SHP77 treated with DMSO at 0.1 percent for 48 hours (cell line): ENCODE results near the gene CADPS2.
"Not testable (repeated sequence)": the region's sequence is repeated elsewhere in the genome, so short reads cannot be mapped to it uniquely, and the experiment has no call there.

ENCODE experiments used
- DNase-seq: peaks from one replicate; lab custom pipeline; 2025; lab: John Stamatoyannopoulos, UW

CADPS2 gene

DNA sequence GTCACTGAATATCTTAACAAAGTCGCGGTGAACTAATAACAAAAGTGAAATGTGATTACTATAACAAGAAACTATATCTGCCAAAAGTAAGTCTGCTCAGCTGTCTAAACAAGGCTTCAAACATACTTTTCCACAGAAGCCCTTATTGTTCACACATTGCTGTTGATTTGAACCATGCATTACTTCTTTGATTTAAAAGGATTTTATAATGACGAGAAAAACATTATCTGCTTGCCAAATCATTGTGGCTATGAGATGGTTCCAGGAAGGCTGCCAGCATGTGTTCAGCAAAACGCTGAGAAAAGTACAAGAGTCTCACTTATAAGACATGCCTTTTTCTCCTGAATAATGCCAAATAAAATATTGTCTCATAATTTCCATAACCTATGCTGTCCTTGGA lies 211.8 kb downstream of the CADPS2 start:
- DNase-seq, result no peak

DNA sequence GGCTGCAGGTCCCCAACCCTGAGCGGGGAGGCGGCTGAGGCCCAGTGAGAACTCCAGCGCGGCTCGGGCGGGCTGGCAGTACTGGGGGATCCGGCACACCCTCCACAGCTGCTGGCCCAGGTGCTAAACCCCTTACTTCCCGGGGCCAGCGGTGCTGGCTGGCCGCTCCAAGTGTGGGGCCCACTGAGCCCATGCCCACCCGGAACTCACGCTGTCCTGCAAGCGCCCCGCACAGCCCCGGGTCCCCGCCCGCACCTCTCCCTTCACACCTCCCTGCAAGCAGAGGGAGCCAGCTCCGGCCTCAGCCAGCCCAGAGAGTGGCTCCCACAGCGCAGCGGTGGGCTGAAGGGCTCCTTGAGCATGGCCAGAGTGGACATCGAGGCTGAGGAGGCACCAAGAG lies 212.3 kb downstream of the CADPS2 start:
- DNase-seq, result no peak

DNA sequence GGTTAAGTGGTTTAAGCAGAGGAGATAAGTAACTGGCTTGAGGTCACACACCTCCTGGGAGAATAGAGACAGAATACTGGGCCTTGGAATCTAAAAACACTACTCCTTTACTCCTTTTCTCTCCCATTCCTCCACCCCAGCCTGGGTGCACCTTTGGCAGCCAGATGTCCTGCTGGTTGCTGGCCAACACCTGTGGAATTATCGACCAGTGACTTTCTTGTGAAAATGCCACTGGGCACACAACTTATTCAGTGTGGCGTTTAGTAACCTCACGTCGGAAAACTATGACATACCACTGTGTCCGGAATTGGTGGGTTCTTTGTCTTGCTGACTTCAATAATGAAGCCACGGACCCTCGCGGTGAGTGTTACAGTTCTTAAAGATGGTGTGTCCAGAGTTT lies 213.7 kb downstream of the CADPS2 start:
- DNase-seq, result no peak

DNA sequence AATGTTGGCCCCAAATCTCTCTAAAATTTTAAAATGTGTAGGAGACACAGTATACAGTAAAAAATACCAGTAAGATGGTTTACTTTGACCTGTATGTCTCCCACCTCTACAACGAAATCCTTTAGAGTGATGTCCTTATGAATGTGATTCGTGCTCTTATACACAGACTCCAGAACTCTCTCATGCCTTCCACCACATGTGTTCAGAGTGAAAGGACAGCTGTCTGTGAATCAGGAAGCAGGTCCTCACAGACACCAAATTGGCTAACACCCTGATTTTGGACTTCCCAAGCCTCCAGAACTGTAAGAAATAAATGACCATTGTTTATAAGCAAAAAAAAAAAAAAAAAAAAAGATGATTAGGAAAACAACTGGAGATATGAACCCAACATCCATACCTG lies 222.5 kb downstream of the CADPS2 start:
- no peak for DNase-seq

DNA sequence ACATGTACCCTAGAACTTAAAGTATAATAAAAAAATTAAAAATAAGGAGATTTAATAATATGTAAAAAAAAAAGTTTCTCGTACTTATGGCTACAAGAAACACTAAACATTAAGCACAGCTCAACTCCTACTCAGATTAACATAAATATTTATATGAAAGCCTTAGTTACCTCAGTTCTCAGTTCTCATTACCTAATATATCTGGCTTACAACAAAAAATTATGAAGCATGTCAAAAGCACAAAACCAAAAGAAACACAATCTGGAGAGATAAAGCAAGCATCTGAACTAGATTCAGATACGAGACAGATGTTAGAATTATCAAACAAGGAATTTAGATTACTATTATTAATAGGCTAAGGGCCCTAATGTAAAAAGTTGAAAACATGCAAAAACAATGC lies 227.4 kb downstream of the CADPS2 start:
- no peak for DNase-seq

DNA sequence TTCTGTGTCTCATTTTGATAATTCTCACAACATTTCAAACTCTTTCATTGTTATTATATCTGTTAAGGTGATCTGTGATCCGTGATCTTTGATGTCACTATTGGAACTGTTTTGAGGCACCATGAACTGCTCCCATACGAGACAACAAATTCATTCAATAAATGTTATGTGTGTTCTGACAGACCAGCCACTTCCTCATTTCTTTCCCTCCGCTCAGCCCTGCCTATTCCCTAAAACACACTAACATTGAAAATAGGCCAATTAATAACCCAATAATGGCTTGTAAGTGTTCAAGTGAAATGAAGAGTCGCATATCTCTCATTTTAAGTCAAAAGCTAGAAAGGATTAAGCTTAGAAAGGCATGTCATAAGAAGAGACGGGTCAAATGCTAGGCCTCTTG lies 232.6 kb downstream of the CADPS2 start:
- DNase-seq, result no peak

DNA sequence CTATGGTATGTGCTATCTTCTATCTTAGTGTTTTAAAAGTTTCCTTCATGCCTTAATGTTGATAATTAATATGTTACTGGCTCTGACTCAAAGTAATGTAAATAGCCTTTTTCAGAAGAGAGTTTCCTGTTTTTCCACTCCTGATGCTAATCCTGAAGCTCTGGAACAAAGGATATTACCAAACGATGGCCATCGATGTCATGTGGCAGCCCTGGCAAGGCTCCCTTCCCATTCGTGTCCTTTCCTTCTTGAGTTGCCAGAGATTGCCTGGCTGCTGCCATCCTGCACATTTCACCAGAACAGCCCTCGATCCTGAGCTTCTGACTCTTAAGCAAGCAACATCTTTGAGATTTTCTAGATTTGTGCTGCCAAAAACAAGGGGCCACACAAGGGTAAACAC lies 233.4 kb downstream of the CADPS2 start:
- DNase-seq, result no peak

DNA sequence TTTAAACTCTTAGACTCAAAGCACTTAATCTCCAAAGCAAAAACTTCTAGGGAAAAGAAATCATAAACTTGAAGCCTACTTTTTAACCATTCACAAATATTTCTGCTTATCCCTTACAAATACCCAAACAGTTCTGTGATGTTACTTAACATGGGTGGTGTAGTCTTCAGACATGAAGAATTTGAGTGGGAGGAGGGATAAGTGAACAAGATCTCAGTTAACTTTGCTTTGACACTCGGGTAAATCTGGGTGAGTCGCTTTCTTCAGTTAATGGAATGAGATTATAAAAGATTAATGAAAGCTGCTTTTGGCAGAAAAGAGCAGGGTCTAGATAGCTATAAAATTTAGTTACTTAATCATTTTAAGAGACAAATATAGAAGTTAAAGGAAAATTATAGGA lies 234.8 kb downstream of the CADPS2 start:
- no peak for DNase-seq

DNA sequence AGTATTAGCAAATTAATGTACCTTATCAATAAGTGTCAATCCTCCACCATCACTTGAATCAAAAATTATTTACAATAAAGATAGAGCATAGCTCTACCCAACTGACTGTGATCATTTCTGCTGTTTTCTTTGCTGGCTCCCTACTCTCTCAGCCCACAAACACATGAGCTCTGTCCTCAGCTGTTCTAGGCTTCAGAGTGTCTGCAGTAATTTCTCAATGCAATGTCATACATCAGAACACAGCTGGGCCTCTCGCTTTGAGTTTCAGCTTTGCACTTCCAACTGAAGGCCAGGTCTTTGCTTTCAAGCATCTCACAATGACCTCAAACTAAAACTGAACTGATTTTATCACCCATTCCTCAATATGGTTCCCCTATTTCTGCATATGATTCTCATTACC lies 243.0 kb downstream of the CADPS2 start:
- DNase-seq, result no peak

DNA sequence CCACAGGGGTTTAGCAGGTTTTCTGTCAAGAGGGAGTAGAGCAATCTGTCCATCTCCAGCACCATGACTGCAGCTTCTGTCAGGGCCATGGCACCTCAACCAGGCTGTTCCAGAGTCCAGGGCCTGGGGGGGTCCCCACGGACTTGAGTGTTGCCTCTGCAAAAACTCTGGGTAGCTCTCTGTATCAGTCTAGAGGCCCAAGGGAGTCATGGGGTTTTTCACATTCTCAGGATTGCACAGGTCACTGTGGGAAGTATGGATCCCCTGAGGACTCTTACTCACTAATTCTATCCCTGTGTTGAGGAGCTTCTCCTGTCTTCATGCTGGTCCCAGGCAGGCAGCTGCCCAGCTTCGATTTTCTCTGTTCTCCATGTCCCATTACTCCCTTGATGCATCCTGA lies 247.8 kb downstream of the CADPS2 start:
- no peak for DNase-seq

DNA sequence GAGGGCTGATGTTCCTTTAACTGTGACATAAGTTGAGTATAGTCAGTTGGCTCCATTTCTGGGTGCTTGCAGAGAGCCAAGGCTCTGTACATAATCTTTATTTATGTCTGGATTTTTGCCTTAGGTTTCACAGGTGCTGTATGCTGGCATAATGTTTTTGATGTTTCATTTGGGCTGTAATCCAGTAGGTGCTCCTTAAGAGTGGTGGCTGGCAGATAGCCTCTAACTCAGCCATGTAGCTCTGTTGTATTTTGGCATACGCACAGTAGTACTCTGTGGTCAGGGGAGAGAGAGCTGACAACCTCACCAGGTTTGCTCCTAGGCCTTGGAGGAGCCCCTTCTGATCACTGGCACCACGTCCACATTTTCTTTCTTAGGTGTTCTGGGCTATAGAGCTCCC lies 248.5 kb downstream of the CADPS2 start:
- no peak for DNase-seq

DNA sequence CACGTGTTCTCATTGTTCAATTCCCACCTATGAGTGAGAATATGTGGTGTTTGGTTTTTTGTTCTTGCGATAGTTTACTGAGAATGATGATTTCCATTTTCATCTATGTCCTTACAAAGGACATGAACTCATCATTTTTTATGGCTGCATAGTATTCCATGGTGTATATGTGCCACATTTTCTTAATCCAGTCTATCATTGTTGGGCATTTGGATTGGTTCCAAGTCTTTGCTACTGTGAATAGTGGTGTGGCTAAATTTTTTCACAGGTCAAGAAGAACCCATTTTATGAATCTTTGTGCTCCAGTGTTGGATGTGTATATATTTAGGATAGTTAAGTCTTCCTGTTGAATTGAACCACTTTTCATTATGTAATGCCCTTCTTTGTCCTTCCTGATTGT lies 250.8 kb downstream of the CADPS2 start:
- DNase-seq, result not testable (repeated sequence)

DNA sequence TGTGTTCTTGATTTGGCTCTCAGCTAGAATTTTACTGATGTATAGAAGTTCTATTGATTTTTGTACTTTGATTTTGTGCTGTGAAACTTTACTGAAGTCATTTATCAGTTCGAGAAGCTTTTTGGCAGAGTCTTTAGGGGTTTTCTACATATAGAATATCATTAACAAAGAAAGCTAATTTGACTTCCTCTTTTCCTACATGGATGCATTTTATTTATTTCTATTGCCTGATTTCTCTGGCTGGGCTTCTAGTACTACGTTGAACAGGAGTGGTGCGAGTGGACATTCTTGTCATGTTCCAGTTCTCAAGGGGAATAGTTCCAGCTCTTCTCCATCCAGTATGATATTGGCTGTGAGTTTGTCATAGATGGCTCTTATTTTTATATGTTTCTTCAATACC lies 252.8 kb downstream of the CADPS2 start:
- no peak for DNase-seq

DNA sequence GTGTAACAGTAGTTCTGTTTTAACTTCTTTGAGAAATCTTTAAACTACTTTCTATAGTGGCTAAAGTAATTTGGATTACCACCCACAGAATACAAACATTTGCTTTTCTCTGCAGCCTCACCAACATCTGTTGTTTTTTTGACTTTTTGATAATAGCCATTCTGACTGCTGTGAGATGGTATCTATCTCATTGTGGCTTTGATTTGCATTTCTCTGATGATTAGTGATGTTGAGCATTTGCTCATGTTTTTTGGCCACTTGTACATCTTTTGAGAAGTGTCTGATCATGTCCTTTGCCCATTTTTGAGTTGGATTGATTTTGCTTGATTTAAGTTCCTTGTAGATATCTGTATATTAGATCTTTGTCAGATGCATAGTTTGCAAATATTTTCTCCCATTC lies 254.0 kb downstream of the CADPS2 start:
- DNase-seq, result no peak

DNA sequence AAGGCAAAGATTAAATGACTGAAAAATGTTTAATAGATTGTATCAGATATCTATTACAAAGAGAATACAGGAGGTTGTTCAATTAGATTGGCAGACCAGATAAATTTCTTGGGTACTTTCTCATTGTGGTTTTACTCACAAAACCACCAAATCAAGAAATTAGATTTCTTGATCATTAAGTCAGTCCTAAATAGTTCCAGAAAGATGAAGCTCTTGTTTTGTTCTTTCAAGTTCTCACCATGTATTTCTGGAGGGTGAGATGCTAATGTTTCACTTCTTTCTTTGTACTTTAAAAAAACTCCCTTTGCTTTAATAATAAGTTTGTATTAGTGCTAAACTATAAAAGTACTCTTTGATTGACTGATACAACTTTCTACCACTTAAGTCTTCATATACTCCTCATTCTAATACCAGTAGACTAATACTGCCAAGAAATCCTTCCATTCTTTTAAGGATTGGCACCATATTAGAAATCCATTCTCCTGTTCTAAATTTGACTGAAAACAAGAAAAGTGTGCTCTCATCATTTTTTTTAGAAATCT lies 256.8 kb downstream of the CADPS2 start:
- no peak for DNase-seq

DNA sequence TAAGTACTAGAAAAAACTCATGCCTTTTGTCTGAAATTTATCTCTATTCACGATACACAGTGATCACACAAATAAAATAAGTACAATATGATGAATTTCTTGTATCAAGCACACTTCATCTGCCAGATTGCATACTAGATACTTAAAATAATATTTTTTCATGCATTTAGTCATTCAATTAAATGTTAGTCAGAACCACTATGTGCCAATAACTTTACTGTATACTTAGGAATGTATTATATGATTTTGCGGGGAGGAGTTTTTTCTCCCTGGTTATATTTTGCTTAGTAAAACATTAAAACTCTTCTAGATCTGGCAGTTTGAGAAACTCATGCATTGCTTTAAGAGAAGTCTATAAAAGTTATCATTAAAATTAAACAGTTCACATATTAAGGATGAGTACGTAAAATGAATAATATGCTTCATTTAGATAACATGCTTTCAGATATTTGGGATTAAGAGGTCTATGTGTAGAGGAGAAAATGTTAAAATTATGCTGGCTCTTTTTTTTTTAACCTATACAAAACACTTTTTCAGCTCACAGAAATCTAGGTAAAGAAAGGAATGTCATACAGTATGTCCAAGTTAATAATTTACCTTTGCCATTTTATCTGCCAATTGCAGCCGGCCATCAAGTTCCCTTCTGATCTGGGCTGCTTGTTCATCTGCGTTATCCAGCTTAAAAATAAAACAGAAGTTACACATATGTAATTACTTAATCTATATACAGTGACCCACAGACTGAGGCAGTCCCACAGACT lies 257.4 kb downstream of the CADPS2 start:
- DNase-seq, result no peak

DNA sequence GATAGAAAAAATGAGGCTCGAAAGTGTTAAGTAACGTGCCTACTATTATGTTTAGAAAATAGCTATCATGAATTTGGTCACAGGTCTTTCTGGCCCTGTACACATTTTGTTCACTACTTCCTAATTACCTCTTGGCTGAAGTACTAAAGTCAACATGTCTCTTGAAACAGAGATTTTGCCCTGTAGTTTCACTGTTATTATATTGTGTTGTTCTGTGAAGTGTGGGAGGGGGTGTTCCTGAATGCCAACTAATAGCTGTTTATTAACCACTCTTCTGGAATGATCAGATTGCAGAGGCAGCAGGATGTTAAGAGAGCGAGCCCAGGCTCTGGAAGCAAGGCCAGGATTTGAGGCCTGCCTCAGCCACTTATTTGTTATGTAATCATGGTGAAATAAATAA lies 259.5 kb downstream of the CADPS2 start:
- no peak for DNase-seq

DNA sequence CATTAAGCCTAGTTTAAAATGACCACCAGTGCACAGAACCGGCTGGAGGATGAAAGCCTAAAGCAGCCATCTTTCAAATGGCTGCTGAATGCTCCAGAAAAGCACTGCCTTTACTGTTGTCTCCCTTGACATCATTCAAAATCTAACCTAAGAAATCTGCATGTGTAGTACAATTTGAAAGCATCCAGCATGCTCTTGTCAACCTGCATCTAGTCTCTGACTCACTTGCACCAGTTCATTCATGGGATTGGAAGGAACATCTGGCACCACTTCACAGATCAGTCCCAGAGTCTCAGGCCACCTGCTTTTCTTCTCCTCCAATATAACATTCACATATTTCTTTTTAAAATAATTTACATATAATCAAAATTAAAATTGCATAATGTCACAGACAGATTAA lies 263.6 kb downstream of the CADPS2 start:
- DNase-seq, result no peak

DNA sequence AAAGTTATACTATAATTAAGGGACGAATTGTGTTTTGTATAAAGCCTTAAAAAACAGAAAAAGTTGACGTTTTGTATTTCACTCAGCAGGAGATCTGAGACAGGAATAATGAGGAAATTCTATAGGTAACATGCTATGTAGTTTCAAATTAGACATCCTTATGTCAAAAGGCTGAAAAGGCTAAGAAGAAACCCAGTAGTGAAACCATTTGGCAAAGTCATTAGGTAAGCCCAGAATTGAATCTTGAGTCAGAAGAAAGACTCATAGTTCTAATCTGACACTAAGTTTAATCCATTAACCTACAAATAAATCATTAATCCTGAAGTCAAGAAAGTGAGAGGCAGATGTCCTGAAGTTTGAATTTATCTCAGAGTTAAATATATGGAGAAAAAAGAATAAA lies 266.6 kb downstream of the CADPS2 start:
- no peak for DNase-seq

DNA sequence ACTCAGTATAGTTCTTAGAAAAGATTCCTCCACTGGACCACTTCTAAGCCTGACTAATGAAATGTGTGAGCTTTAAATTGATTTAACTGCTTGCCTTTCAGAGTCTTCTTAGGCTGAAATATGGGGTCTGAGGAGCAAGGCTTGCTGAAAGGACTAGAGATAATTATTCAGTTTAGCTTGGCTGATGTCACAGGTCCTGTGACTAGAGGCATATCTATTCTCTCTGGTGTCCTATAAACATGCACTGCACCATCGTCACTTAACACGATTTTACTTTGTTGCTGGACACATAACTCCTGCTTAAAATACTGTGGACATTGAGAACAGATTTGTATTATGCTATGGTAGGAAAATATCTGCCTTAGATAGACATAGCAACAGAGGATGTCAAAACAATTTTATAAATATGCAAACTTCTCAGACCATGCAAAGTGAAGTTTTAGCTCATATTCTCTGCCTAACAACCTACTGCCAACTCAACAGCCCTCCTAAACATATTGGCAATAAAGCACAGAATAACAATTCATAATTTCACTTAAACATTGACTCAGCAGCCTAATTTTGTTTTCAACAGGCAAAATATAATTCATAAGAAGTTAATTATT lies 267.6 kb downstream of the CADPS2 start:
- no peak for DNase-seq

DNA sequence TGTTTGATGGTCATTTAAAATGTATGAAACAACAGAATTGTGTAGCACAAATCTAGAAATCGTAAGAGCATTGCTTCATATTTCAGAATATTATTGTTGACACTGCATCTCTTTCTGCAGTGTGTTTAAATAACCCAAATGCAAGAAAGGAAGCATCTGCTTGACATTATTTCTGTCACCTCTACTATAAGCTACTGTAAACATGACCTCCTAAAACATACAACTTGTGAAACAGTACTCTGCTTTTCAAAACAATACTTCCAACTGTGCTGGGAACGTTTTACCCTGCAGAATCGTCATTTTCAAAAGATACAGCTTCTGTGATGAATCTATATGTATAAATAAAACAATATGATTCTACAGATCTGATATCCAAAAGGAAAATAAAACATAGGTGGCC lies 269.3 kb downstream of the CADPS2 start:
- no peak for DNase-seq

DNA sequence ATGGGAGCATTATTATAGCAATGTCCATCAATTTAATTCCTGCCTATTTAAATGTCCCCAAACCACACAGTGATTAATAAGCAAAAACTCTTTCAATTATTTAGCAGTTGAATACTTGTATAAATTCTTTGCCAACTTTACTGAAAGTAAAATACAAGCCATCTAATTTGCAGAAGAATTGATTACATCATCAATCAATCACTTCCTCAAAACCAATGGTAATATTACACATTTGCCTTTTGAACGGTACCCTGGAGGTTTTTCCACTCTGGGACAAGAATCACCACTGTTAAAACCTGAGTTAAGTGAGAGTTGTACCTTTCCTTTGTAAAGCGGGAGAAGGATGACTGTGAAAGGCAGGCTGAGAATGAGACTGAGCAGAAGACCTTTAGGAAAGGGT lies 280.3 kb downstream of the CADPS2 start:
- DNase-seq, result no peak

DNA sequence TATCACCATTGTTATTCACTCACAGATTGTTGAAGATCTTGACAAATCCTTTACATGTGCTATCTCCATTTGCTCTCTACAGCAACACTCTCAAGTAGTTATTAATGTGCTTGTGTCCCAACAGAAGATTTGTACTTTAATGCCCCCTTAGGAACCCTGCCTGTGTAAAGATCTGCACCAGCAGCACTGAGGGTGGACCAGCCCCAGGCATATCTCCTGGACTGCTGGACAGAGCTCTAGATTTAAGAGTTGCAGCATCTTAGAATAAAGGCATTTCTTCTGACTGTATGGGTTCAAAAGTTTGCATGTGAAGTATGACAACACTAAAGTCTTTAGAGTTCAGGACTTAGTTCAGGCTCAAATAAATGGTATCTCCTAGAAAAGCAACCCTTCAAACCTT lies 282.0 kb downstream of the CADPS2 start:
- DNase-seq, result no peak

DNA sequence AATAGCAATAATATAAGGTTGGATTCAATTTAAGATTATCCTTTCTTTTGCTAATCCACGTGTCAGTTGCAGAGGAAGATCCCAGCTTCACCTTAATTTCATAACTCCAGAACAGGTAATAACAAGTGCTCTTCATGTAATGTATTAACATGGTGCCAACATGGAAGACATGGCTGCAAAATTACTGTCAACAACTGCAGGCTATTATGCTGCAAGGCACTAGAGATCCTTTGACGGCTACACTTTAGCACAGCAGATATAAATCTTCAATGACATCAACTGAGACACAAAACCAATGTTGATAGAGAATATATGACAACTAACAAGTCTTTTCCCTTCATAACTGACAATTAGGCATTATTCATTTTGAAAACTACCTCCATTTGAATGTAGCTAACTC lies 283.5 kb downstream of the CADPS2 start:
- no peak for DNase-seq
